22Rv1 (cell line): Measurements from ENCODE around the gene SGCB.

ENCODE experiments used
- CTCF ChIP-seq: fragments of 450-650 bp; IDR thresholded peaks from 2 replicates; pipeline ENCODE4 v1.5.1; 2017; ENCODE audit warnings: mild to moderate bottlenecking
- ZFX ChIP-seq: fragments of 450-650 bp; IDR thresholded peaks from 2 replicates; pipeline ENCODE4 v1.6.1; 2017; ENCODE audit warnings: antibody characterized with exemption, borderline replicate concordance

GRCh38 chr4:52028970-52029369 is 9.1 kb downstream of the SGCB start:
- TF ChIP-seq CTCF: no peak
- TF ChIP-seq ZFX: no peak
